Measurements from ENCODE around the gene TIMD4. TPM values are rescaled to one million over a fixed set of nuclear protein-coding genes. Genes with fewer than 3 reads are reported as not detected.

Gene TIMD4
- polyA plus RNA-seq, 1 donor from 2014 or later: not detected

GRCh38 chr5:156934450-156935211 is 28.4 kb downstream of the TIMD4 start:
- no peaks in the 10 kb centered on the region for H3K9me2 ChIP-seq (ENCODE audit: insufficient read depth, low read length)
- H3K9ac ChIP-seq (ENCODE audit: low read length): no peak overlapping the region
- no peaks in the 10 kb centered on the region for H3K27me3 ChIP-seq (ENCODE audit: insufficient read depth, low read depth, low read length)
- H3K4me3 ChIP-seq (ENCODE audit: low read length): no peak overlapping the region
- no peaks in the 10 kb centered on the region for H3K36me3 ChIP-seq (ENCODE audit: insufficient read depth, low read length)
- no peaks in the 10 kb centered on the region for H3K79me2 ChIP-seq (replicated peaks; ENCODE audit: insufficient read depth, low read length)
- no peaks in the 10 kb centered on the region for H4K20me1 ChIP-seq (ENCODE audit: insufficient read depth)
- no peaks in the 10 kb centered on the region for H3K9me3 ChIP-seq (ENCODE audit: low read length)
- H3F3A ChIP-seq (ENCODE audit: insufficient read depth, low read length, poor library complexity, severe bottlenecking): no peaks in the 10 kb centered on the region
- no peak overlapping the region for H3K4me2 ChIP-seq (ENCODE audit: low read length)
- H3K27ac ChIP-seq (ENCODE audit: low read length): no peak overlapping the region
- TF ChIP-seq EZH2 (IDR thresholded peaks at IDR 0.05; ENCODE audit: borderline replicate concordance, insufficient read depth, low read length, poor library complexity, severe bottlenecking) (no peak), REST (IDR thresholded peaks at IDR 0.05; ENCODE audit: borderline replicate concordance) (no peak), SMC3 (conservative IDR thresholded peaks at IDR 0.05; ENCODE audit: poor library complexity) (peak; percentile 28), CTCF (IDR thresholded peaks at IDR 0.05; ENCODE audit: poor library complexity, severe bottlenecking) (peak; percentile 52), POLR2AphosphoS5 (IDR thresholded peaks at IDR 0.05) (no peak), EP300 (conservative IDR thresholded peaks at IDR 0.05; ENCODE audit: poor library complexity, severe bottlenecking) (no peak), RAD21 (conservative IDR thresholded peaks at IDR 0.05) (peak; percentile 62), TAF1 (IDR thresholded peaks at IDR 0.05; ENCODE audit: low read depth) (no peak)
- no peak overlapping the region for H2AFZ ChIP-seq (ENCODE audit: low read depth, low read length)

GRCh38 chr5:156929366-156929948 is 33.6 kb downstream of the TIMD4 start:
- Histone ChIP-seq H3K79me2 (replicated peaks; ENCODE audit: insufficient read depth, low read length) (no peaks in the 10 kb centered on the region), H4K20me1 (ENCODE audit: insufficient read depth) (no peaks in the 10 kb centered on the region), H3K9me3 (ENCODE audit: low read length) (no peaks in the 10 kb centered on the region), H3K36me3 (ENCODE audit: insufficient read depth, low read length) (no peaks in the 10 kb centered on the region), H2AFZ (ENCODE audit: low read depth, low read length) (no peak overlapping the region), H3K4me2 (ENCODE audit: low read length) (no peak overlapping the region), H3K9me2 (ENCODE audit: insufficient read depth, low read length) (no peaks in the 10 kb centered on the region), H3K4me3 (ENCODE audit: low read length) (no peak overlapping the region), H3F3A (ENCODE audit: insufficient read depth, low read length, poor library complexity, severe bottlenecking) (no peaks in the 10 kb centered on the region), H3K9ac (ENCODE audit: low read length) (no peak overlapping the region), H3K27ac (ENCODE audit: low read length) (no peak overlapping the region), H3K27me3 (ENCODE audit: insufficient read depth, low read depth, low read length) (no peaks in the 10 kb centered on the region)
- TF ChIP-seq CTCF (IDR thresholded peaks at IDR 0.05; ENCODE audit: poor library complexity, severe bottlenecking) (no peak), SMC3 (conservative IDR thresholded peaks at IDR 0.05; ENCODE audit: poor library complexity) (no peak), TAF1 (IDR thresholded peaks at IDR 0.05; ENCODE audit: low read depth) (no peak), MXI1 (conservative IDR thresholded peaks at IDR 0.05; ENCODE audit: poor library complexity, severe bottlenecking) (no peak), REST (IDR thresholded peaks at IDR 0.05; ENCODE audit: borderline replicate concordance) (no peak)

All from neural cell (in vitro differentiated cells).